ENCODE measurements around the gene IMMT.

- TF ChIP-seq JUND (IDR thresholded peaks at IDR 0.05; ENCODE audit: borderline replicate concordance, low read depth, low read length) (no peak), JUND (tag; IDR thresholded peaks at IDR 0.05; ENCODE audit: borderline replicate concordance, low read depth, low read length) (no peak), TARDBP (IDR thresholded peaks at IDR 0.05) (no peak), ZNF76 (CRISPR knock-in tag; IDR thresholded peaks at IDR 0.05; ENCODE audit: borderline replicate concordance) (no peak), POU5F1 (IDR thresholded peaks at IDR 0.05; ENCODE audit: borderline replicate concordance, low read depth, low read length, partially characterized antibody) (no peak), FOXP1 (CRISPR knock-in tag; IDR thresholded peaks at IDR 0.05) (no peak), CBFB (CRISPR knock-in tag; IDR thresholded peaks at IDR 0.05) (no peak)
- TF ChIP-seq, protein P1, sequence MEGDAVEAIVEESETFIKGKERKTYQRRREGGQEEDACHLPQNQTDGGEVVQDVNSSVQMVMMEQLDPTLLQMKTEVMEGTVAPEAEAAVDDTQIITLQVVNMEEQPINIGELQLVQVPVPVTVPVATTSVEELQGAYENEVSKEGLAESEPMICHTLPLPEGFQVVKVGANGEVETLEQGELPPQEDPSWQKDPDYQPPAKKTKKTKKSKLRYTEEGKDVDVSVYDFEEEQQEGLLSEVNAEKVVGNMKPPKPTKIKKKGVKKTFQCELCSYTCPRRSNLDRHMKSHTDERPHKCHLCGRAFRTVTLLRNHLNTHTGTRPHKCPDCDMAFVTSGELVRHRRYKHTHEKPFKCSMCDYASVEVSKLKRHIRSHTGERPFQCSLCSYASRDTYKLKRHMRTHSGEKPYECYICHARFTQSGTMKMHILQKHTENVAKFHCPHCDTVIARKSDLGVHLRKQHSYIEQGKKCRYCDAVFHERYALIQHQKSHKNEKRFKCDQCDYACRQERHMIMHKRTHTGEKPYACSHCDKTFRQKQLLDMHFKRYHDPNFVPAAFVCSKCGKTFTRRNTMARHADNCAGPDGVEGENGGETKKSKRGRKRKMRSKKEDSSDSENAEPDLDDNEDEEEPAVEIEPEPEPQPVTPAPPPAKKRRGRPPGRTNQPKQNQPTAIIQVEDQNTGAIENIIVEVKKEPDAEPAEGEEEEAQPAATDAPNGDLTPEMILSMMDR (IDR thresholded peaks at IDR 0.05 in 2 of 3, conservative IDR thresholded peaks at IDR 0.05 in 1 of 3; ENCODE audit: insufficient read depth in 2 of 3, low read depth in 1 of 3, low read length in 3 of 3), result no peak
These were observed 93.1 kb downstream of the IMMT start for GRCh38 chr2:86102157-86102556.

All from K562 (cell line).